Measurements from ENCODE around the gene YRDC. TPM values are rescaled to one million over a fixed set of nuclear protein-coding genes. Genes with fewer than 3 reads are reported as not detected.

The YRDC gene
- total and polyA plus RNA-seq, 2 experiments from 2014 or later, result 18.4 to 46.0 TPM

DNA sequence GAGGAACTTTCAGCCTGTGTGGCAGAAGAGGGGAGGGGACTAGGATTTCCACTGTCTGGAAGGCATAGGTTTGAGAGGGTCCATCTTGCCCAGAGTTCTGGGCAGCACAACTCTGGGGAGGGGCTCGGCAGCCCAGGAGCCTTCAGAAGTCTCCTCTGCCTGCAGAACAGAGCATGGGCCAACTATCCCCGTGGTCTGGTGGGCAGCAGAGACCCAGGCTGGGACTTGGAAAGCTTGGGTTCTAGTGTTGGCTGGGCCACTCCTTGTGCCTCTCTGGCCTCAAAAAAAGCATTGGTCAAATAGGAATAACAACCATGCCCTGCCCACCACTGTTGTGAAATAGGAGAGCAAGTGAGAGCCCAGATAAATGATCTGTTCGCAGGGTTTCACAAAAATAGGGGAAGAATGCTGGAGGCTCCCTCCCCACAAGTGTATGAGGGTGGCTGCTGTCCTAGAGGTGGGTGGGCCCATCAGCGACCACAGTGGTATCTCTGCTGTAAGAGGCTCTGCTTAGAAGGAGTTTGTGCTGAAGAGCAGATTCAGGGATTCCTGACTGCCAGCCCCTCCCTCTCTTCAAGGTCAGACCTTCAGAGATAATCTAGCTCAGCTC lies 52.0 kb downstream of the YRDC start:
- Mint-ChIP-seq H3K4me1 (peaks cover 4% of the 10 kb centered on the region; the same call in 2 of the 3 replicates), H3K4me3 (no peak overlapping the region), H3K9me3 (no peaks in the 10 kb centered on the region), H3K27ac (no peak overlapping the region), H3K36me3 (ENCODE audit: low read depth) (no peaks in the 10 kb centered on the region), H3K27me3 (ENCODE audit: insufficient read depth, low read depth, poor library complexity) (peaks cover 51% of the 10 kb centered on the region)
- Histone ChIP-seq H4K20me1 (replicated peaks; ENCODE audit: insufficient read depth) (no peaks in the 10 kb centered on the region; the same call in 1 of the 2 replicates), H3F3A (replicated peaks; ENCODE audit: low read depth) (peaks cover 4% of the 10 kb centered on the region; the same call in 1 of the 2 replicates), H3K4me3 (no peak overlapping the region), H3K27me3 (ENCODE audit: insufficient read depth) (peaks cover 92% of the 10 kb centered on the region), H3K27ac (ENCODE audit: low read depth) (no peak overlapping the region), H2AFZ (no peak overlapping the region), H3K4me2 (no peak overlapping the region), H3K4me1 (ENCODE audit: insufficient read depth) (no peaks in the 10 kb centered on the region), H3K36me3 (ENCODE audit: insufficient read depth) (no peaks in the 10 kb centered on the region), H3K9me2 (ENCODE audit: insufficient read depth) (no peaks in the 10 kb centered on the region), H3K79me2 (replicated peaks; ENCODE audit: insufficient read depth) (no peaks in the 10 kb centered on the region)
- ATAC-seq, result no peak
- TF ChIP-seq, protein P1, sequence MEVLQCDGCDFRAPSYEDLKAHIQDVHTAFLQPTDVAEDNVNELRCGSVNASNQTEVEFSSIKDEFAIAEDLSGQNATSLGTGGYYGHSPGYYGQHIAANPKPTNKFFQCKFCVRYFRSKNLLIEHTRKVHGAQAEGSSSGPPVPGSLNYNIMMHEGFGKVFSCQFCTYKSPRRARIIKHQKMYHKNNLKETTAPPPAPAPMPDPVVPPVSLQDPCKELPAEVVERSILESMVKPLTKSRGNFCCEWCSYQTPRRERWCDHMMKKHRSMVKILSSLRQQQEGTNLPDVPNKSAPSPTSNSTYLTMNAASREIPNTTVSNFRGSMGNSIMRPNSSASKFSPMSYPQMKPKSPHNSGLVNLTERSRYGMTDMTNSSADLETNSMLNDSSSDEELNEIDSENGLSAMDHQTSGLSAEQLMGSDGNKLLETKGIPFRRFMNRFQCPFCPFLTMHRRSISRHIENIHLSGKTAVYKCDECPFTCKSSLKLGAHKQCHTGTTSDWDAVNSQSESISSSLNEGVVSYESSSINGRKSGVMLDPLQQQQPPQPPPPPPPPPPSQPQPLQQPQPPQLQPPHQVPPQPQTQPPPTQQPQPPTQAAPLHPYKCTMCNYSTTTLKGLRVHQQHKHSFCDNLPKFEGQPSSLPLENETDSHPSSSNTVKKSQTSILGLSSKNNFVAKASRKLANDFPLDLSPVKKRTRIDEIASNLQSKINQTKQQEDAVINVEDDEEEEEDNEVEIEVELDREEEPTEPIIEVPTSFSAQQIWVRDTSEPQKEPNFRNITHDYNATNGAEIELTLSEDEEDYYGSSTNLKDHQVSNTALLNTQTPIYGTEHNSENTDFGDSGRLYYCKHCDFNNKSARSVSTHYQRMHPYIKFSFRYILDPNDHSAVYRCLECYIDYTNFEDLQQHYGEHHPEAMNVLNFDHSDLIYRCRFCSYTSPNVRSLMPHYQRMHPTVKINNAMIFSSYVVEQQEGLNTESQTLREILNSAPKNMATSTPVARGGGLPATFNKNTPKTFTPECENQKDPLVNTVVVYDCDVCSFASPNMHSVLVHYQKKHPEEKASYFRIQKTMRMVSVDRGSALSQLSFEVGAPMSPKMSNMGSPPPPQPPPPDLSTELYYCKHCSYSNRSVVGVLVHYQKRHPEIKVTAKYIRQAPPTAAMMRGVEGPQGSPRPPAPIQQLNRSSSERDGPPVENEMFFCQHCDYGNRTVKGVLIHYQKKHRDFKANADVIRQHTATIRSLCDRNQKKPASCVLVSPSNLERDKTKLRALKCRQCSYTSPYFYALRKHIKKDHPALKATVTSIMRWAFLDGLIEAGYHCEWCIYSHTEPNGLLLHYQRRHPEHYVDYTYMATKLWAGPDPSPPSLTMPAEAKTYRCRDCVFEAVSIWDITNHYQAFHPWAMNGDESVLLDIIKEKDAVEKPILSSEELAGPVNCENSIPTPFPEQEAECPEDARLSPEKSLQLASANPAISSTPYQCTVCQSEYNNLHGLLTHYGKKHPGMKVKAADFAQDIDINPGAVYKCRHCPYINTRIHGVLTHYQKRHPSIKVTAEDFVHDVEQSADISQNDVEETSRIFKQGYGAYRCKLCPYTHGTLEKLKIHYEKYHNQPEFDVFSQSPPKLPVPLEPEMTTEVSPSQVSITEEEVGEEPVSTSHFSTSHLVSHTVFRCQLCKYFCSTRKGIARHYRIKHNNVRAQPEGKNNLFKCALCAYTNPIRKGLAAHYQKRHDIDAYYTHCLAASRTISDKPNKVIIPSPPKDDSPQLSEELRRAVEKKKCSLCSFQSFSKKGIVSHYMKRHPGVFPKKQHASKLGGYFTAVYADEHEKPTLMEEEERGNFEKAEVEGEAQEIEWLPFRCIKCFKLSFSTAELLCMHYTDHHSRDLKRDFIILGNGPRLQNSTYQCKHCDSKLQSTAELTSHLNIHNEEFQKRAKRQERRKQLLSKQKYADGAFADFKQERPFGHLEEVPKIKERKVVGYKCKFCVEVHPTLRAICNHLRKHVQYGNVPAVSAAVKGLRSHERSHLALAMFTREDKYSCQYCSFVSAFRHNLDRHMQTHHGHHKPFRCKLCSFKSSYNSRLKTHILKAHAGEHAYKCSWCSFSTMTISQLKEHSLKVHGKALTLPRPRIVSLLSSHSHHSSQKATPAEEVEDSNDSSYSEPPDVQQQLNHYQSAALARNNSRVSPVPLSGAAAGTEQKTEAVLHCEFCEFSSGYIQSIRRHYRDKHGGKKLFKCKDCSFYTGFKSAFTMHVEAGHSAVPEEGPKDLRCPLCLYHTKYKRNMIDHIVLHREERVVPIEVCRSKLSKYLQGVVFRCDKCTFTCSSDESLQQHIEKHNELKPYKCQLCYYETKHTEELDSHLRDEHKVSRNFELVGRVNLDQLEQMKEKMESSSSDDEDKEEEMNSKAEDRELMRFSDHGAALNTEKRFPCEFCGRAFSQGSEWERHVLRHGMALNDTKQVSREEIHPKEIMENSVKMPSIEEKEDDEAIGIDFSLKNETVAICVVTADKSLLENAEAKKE (CRISPR knock-in tag; IDR thresholded peaks at IDR 0.05), result no peak
- TF ChIP-seq CREB1 (CRISPR knock-in tag; IDR thresholded peaks at IDR 0.05; ENCODE audit: low read depth), result no peak
- TF ChIP-seq POLR2AphosphoS5 (IDR thresholded peaks at IDR 0.05; ENCODE audit: low read depth), result no peak
- TF ChIP-seq NANOG (IDR thresholded peaks at IDR 0.05; ENCODE audit: borderline replicate concordance), result no peak
- TF ChIP-seq JUNB (IDR thresholded peaks at IDR 0.05; ENCODE audit: unreplicated experiment), result no peak
- TF ChIP-seq ZNF331 (CRISPR knock-in tag; IDR thresholded peaks at IDR 0.05; ENCODE audit: low read depth), result no peak
- TF ChIP-seq EZH2phosphoT487 (IDR thresholded peaks at IDR 0.05; ENCODE audit: unreplicated experiment), result no peak
- TF ChIP-seq, protein P2, sequence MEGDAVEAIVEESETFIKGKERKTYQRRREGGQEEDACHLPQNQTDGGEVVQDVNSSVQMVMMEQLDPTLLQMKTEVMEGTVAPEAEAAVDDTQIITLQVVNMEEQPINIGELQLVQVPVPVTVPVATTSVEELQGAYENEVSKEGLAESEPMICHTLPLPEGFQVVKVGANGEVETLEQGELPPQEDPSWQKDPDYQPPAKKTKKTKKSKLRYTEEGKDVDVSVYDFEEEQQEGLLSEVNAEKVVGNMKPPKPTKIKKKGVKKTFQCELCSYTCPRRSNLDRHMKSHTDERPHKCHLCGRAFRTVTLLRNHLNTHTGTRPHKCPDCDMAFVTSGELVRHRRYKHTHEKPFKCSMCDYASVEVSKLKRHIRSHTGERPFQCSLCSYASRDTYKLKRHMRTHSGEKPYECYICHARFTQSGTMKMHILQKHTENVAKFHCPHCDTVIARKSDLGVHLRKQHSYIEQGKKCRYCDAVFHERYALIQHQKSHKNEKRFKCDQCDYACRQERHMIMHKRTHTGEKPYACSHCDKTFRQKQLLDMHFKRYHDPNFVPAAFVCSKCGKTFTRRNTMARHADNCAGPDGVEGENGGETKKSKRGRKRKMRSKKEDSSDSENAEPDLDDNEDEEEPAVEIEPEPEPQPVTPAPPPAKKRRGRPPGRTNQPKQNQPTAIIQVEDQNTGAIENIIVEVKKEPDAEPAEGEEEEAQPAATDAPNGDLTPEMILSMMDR (conservative IDR thresholded peaks at IDR 0.05; ENCODE audit: low read depth in 2 of 2), result no peak
- no peak for TF ChIP-seq STAT1 (IDR thresholded peaks at IDR 0.05; ENCODE audit: unreplicated experiment)
- no peak for TF ChIP-seq ZNF114 (CRISPR knock-in tag; IDR thresholded peaks at IDR 0.05)
- TF ChIP-seq, protein P3, sequence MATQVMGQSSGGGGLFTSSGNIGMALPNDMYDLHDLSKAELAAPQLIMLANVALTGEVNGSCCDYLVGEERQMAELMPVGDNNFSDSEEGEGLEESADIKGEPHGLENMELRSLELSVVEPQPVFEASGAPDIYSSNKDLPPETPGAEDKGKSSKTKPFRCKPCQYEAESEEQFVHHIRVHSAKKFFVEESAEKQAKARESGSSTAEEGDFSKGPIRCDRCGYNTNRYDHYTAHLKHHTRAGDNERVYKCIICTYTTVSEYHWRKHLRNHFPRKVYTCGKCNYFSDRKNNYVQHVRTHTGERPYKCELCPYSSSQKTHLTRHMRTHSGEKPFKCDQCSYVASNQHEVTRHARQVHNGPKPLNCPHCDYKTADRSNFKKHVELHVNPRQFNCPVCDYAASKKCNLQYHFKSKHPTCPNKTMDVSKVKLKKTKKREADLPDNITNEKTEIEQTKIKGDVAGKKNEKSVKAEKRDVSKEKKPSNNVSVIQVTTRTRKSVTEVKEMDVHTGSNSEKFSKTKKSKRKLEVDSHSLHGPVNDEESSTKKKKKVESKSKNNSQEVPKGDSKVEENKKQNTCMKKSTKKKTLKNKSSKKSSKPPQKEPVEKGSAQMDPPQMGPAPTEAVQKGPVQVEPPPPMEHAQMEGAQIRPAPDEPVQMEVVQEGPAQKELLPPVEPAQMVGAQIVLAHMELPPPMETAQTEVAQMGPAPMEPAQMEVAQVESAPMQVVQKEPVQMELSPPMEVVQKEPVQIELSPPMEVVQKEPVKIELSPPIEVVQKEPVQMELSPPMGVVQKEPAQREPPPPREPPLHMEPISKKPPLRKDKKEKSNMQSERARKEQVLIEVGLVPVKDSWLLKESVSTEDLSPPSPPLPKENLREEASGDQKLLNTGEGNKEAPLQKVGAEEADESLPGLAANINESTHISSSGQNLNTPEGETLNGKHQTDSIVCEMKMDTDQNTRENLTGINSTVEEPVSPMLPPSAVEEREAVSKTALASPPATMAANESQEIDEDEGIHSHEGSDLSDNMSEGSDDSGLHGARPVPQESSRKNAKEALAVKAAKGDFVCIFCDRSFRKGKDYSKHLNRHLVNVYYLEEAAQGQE (IDR thresholded peaks at IDR 0.05; ENCODE audit: unreplicated experiment), result no peak
- TF ChIP-seq, protein P4, sequence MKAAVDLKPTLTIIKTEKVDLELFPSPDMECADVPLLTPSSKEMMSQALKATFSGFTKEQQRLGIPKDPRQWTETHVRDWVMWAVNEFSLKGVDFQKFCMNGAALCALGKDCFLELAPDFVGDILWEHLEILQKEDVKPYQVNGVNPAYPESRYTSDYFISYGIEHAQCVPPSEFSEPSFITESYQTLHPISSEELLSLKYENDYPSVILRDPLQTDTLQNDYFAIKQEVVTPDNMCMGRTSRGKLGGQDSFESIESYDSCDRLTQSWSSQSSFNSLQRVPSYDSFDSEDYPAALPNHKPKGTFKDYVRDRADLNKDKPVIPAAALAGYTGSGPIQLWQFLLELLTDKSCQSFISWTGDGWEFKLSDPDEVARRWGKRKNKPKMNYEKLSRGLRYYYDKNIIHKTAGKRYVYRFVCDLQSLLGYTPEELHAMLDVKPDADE (IDR thresholded peaks at IDR 0.05), result no peak
- no peak for TF ChIP-seq EZH2 (IDR thresholded peaks at IDR 0.05; ENCODE audit: low read depth, unreplicated experiment)
- no peak for DNase-seq (ENCODE audit: low spot score)
